ENCODE measurements around the gene FILIP1L.

FILIP1L gene

DNA sequence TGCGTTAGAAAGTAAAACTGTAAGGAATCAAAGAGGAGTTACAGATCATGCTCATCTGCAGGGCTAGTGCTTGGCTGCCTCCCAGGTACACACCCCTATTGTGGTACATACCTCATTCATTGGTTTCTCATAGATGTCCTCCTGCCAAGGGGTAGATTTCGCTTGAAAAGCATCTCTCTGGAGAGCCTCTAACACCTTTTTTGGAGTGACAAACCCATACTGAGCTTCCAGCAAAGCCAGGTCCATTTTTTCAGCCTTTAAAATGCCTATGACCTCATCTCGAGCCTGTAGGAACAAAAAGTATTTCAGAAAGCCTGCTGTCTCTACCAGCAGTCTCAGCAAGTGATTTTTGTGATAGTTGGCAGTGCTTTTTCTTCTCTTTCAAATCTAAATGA lies 184.6 kb downstream of the FILIP1L start:
- TF ChIP-seq REST (IDR thresholded peaks at IDR 0.05; ENCODE audit: insufficient read depth in 1 of 2, low read depth in 2 of 2, low read length in 2 of 2) (no peak), POLR2AphosphoS5 (IDR thresholded peaks at IDR 0.05; ENCODE audit: low read depth, low read length) (no peak)

GRCh38 chr3:99928771-99929744 lies 185.2 kb downstream of the FILIP1L start:
- TF ChIP-seq SIN3A (IDR thresholded peaks at IDR 0.05; ENCODE audit: borderline replicate concordance, insufficient read depth, low read length) (no peak), TAF1 (IDR thresholded peaks at IDR 0.05; ENCODE audit: borderline replicate concordance, insufficient read depth, low read length) (no peak), FOXP2 (optimal IDR thresholded peaks at IDR 0.05; ENCODE audit: borderline replicate concordance, extremely low read depth, extremely low read length, insufficient read depth) (no peak), REST (IDR thresholded peaks at IDR 0.05; ENCODE audit: insufficient read depth in 1 of 2, low read depth in 2 of 2, low read length in 2 of 2) (no peak), POLR2AphosphoS5 (IDR thresholded peaks at IDR 0.05; ENCODE audit: low read depth, low read length) (no peak)

DNA sequence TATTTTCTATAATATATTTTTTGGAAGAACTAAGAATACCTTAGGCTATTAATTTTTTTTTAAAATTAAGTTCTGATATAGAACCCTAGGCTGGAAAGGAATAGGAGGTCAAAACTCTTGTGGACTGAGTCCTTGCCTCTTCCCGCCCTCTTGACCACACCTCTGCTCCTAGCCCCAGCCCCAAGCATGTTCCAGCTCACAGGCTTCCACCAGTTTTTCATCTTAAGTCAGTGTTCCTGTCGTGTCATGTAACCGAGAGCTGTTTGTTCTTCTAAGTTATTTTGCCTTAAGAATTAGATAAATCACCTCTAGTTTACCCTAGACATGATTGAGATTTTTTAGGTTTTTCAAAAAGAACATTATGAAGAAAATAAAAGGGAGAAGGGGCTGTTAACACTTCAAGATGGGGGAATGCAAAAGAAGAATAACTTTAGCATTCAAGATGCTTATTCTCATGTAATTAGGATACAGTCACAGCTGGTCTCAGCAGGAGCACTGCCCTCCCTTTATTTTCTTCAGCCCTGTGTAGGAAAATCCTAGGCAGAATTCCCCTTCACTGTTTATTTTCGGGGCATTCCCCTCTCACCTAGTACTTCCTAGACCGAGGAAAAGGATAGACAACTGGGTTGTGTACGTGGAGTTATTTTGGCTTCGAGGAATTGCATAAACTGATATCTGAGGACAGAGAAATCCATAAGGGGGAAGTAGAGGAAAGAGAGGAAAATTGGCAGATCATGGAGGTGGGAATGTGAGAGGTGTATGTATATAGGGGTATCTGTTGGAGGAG lies 186.4 kb downstream of the FILIP1L start:
- TF ChIP-seq FOXP2 (optimal IDR thresholded peaks at IDR 0.05; ENCODE audit: borderline replicate concordance, extremely low read depth, extremely low read length, insufficient read depth) = no peak
- TF ChIP-seq SIN3A (IDR thresholded peaks at IDR 0.05; ENCODE audit: borderline replicate concordance, insufficient read depth, low read length) = no peak
- no peak for TF ChIP-seq TAF1 (IDR thresholded peaks at IDR 0.05; ENCODE audit: borderline replicate concordance, insufficient read depth, low read length)

DNA sequence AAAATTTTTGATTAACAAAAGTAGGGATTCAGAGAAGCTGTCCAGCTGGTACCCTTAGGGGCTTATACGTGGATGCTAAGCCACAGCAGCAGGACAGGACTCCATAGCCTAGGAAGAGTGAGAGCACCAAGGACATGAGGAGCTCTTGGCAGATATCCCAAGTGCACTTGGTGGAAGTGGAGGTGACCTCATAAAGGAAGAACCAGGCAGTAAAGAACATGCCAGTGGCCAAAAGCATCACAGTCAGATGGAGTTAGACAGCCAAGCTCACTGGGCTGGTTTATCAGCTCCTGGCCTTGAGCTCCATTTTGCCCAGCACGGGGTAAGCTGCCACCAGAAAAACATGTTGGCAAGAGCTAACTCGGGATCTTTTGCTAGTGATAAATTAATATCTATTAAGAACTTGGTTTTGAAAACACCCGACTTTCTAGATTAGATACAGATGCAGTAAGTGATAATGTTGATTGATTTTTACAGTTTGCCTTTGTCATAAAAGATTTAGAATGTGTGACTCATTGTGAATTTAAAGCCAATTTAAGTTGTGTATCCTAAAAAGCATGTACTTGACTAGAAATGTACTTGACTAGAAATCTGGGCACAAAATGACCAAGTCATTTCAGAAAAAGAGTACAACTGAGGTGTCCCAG lies 188.6 kb downstream of the FILIP1L start:
- no peak for TF ChIP-seq TAF1 (IDR thresholded peaks at IDR 0.05; ENCODE audit: borderline replicate concordance, insufficient read depth, low read length)
- no peak for TF ChIP-seq POLR2AphosphoS5 (IDR thresholded peaks at IDR 0.05; ENCODE audit: low read depth, low read length)
- no peak for TF ChIP-seq SIN3A (IDR thresholded peaks at IDR 0.05; ENCODE audit: borderline replicate concordance, insufficient read depth, low read length)
- no peak for TF ChIP-seq FOXP2 (optimal IDR thresholded peaks at IDR 0.05; ENCODE audit: borderline replicate concordance, extremely low read depth, extremely low read length, insufficient read depth)
- no peak for TF ChIP-seq REST (IDR thresholded peaks at IDR 0.05; ENCODE audit: insufficient read depth in 1 of 2, low read depth in 2 of 2, low read length in 2 of 2)

GRCh38 chr3:99923873-99924272 lies 190.4 kb downstream of the FILIP1L start:
- TF ChIP-seq POLR2AphosphoS5 (IDR thresholded peaks at IDR 0.05; ENCODE audit: low read depth, low read length) (no peak), FOXP2 (optimal IDR thresholded peaks at IDR 0.05; ENCODE audit: borderline replicate concordance, extremely low read depth, extremely low read length, insufficient read depth) (no peak), REST (IDR thresholded peaks at IDR 0.05; ENCODE audit: insufficient read depth in 1 of 2, low read depth in 2 of 2, low read length in 2 of 2) (no peak), TAF1 (IDR thresholded peaks at IDR 0.05; ENCODE audit: borderline replicate concordance, insufficient read depth, low read length) (no peak), SIN3A (IDR thresholded peaks at IDR 0.05; ENCODE audit: borderline replicate concordance, insufficient read depth, low read length) (no peak)
